ENCODE data around the gene GLI3.

GLI3 gene

GRCh38 chr7:41977151-41977651 is 259.8 kb downstream of the GLI3 start:
- H3K27me3 ChIP-seq (ENCODE audit: insufficient read depth, poor library complexity, severe bottlenecking), result no peaks in the 10 kb centered on the region
- H3K27ac ChIP-seq (ENCODE audit: poor library complexity, severe bottlenecking), result no peak overlapping the region
- H3K4me3 ChIP-seq (ENCODE audit: severe bottlenecking), result no peak overlapping the region
- peak; percentile 36; the same call in 1 of the 3 replicates for ATAC-seq (ENCODE audit: low read depth)
- H3K36me3 ChIP-seq (ENCODE audit: low read depth), result peaks cover 35% of the 10 kb centered on the region
- H3K4me1 ChIP-seq (ENCODE audit: insufficient read depth, poor library complexity, severe bottlenecking), result no peaks in the 10 kb centered on the region
- no peak for DNase-seq (ENCODE audit: low spot score)
- no peaks in the 10 kb centered on the region for H3K9me3 ChIP-seq (ENCODE audit: severe bottlenecking)
- peak; percentile 86 for TF ChIP-seq CTCF (IDR thresholded peaks at IDR 0.05; ENCODE audit: poor library complexity, severe bottlenecking)

DNA sequence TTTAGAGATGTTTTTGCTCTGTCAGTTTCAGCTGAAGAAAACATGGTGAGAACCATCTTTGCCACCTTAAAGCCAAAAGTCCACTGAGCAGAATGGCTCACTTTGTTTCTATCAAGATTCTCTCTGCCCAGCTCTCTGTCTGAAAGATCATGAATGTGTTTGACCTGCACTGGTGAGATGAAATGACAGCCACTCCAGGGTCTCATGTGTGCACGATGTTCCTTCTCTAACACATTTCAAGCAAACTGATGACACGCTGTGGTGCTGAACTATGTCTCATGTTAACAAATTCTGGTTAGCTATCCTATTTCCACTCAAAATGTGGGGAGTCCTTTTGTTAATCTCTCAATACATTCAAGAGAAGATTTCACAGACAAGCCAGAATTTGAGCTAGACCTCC is 260.6 kb downstream of the GLI3 start:
- Histone ChIP-seq H3K27ac (ENCODE audit: poor library complexity, severe bottlenecking) (no peak overlapping the region), H3K9me3 (ENCODE audit: severe bottlenecking) (no peaks in the 10 kb centered on the region), H3K4me1 (ENCODE audit: insufficient read depth, poor library complexity, severe bottlenecking) (no peaks in the 10 kb centered on the region), H3K27me3 (ENCODE audit: insufficient read depth, poor library complexity, severe bottlenecking) (no peaks in the 10 kb centered on the region), H3K4me3 (ENCODE audit: severe bottlenecking) (no peak overlapping the region), H3K36me3 (ENCODE audit: low read depth) (peaks cover 35% of the 10 kb centered on the region)
- ATAC-seq (ENCODE audit: low read depth), result no peak
- TF ChIP-seq CTCF (IDR thresholded peaks at IDR 0.05; ENCODE audit: poor library complexity, severe bottlenecking), result no peak
- no peak for DNase-seq (ENCODE audit: low spot score)

DNA sequence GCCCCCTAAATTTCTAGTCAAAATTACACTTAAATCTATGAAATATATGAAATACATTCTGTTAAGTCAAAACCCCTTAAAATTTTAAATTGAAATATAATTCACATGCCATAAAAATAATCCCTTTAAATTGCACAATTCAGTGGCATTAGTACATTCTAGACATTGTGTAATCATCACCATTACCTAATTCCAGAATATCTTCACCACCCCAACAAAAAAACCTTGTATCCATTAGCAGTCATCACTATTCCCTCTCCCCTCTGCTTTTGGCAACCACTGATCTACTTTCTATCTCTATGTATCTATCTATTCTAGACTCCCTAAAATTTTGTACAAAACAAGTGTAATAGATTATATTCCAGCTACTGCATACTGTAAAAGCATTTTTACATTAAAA is 261.2 kb downstream of the GLI3 start:
- DNase-seq (ENCODE audit: low spot score) (no peak), ATAC-seq (ENCODE audit: low read depth) (no peak)
- no peak for TF ChIP-seq CTCF (IDR thresholded peaks at IDR 0.05; ENCODE audit: poor library complexity, severe bottlenecking)
- Histone ChIP-seq H3K36me3 (ENCODE audit: low read depth) (peaks cover 35% of the 10 kb centered on the region), H3K27me3 (ENCODE audit: insufficient read depth, poor library complexity, severe bottlenecking) (no peaks in the 10 kb centered on the region), H3K4me3 (ENCODE audit: severe bottlenecking) (no peak overlapping the region), H3K27ac (ENCODE audit: poor library complexity, severe bottlenecking) (no peak overlapping the region), H3K9me3 (ENCODE audit: severe bottlenecking) (no peaks in the 10 kb centered on the region), H3K4me1 (ENCODE audit: insufficient read depth, poor library complexity, severe bottlenecking) (no peaks in the 10 kb centered on the region)

DNA sequence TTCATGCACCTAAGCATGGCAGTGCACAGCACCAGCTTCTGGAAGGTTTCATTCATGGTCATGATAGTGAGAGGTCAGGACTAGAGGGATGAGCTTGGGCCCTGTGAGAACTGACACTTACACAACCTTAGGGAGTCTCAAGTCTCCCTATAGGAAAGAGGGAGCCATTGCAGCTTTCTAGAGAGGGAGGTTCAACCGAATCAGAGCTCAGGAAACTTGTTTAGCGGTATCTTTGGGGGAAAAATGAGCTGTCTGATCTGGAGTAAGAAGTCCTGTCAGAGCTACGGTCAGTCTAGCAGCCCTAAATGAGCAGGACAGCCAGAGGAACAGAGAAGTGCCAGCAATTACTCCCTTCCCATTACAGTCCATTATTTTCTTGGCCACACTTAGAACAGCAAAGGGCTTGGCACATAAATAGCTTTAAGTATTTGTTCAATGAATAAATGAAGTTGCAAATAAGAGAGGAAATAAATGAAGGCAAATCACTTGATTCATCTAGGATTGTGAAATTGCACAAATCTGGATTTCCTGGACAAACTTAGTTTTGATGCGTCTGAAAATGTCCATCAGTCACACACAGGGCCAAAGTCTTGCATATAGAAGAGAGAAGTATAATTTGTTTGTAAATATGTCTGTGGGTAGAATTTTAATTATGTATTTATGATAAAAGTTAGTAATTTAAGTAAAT is 262.0 kb downstream of the GLI3 start:
- DNase-seq (ENCODE audit: low spot score), result no peak
- no peak for TF ChIP-seq CTCF (IDR thresholded peaks at IDR 0.05; ENCODE audit: poor library complexity, severe bottlenecking)
- H3K4me3 ChIP-seq (ENCODE audit: severe bottlenecking), result no peak overlapping the region
- no peak for ATAC-seq (ENCODE audit: low read depth)
- no peaks in the 10 kb centered on the region for H3K4me1 ChIP-seq (ENCODE audit: insufficient read depth, poor library complexity, severe bottlenecking)
- no peaks in the 10 kb centered on the region for H3K9me3 ChIP-seq (ENCODE audit: severe bottlenecking)
- H3K27ac ChIP-seq (ENCODE audit: poor library complexity, severe bottlenecking), result no peak overlapping the region
- no peaks in the 10 kb centered on the region for H3K27me3 ChIP-seq (ENCODE audit: insufficient read depth, poor library complexity, severe bottlenecking)
- peaks cover 35% of the 10 kb centered on the region for H3K36me3 ChIP-seq (ENCODE audit: low read depth)

DNA sequence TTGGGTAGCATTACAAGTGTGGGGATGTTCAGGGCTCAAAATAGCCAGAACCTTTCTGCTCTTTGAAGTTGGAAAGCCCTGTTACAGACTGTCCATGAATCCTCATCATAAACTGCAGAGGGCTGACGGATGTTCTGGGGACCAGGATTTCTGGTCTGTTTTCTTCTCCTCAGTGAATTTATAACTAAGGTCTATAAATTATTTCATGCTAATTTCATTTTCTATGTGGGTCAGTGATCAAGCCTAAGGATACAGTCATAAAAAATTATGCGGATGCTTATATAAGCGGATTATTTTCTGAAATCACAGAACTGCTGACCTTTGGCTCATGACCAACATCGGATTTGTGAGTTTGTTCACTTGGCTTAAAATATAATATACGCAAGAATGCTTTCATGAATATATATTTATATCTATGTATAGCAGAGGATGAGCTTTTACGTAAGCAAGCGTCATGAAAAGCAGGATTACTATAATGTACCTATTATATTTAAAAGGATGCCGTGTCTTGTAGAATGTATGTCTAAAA is 263.7 kb downstream of the GLI3 start:
- H3K9me3 ChIP-seq (ENCODE audit: severe bottlenecking), result no peaks in the 10 kb centered on the region
- H3K4me1 ChIP-seq (ENCODE audit: insufficient read depth, poor library complexity, severe bottlenecking), result no peaks in the 10 kb centered on the region
- H3K36me3 ChIP-seq (ENCODE audit: low read depth), result peaks cover 36% of the 10 kb centered on the region
- no peak overlapping the region for H3K27ac ChIP-seq (ENCODE audit: poor library complexity, severe bottlenecking)
- no peak overlapping the region for H3K4me3 ChIP-seq (ENCODE audit: severe bottlenecking)
- TF ChIP-seq CTCF (IDR thresholded peaks at IDR 0.05; ENCODE audit: poor library complexity, severe bottlenecking), result no peak
- ATAC-seq (ENCODE audit: low read depth) (no peak), DNase-seq (ENCODE audit: low spot score) (no peak)
- no peaks in the 10 kb centered on the region for H3K27me3 ChIP-seq (ENCODE audit: insufficient read depth, poor library complexity, severe bottlenecking)

Measured in RWPE2 (cell line).